ENCODE results near the gene CAMKK2. TPM values are rescaled to one million over a fixed set of nuclear protein-coding genes. Genes with fewer than 3 reads are reported as not detected.

CAMKK2 gene
- total and polyA plus RNA-seq, 2 of the 13 experiments (the other 11 are each of a cell fraction or from before 2014, with no cell fraction given) = 18.8 to 20.0 TPM

DNA sequence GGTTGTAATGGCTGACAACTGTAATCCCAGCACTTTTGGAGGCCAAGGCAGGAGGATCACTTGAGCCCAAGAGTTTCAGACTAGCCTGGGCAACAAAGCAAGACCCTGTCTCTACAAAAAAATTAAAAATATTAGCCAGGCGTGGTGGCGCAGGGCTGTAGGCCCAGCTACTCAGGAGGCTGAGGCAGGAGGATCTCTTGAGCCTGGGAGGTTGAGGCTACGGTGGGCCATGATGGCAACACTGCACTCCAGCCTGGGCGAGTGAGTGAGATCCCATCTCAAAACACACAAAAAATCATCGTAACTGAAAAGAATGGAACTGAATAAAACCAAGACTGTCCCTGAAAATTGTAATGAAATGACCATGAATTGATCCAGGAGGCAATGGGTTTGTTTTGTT is 6.1 kb downstream of the CAMKK2 start (continued):
- TF ChIP-seq, protein P1, sequence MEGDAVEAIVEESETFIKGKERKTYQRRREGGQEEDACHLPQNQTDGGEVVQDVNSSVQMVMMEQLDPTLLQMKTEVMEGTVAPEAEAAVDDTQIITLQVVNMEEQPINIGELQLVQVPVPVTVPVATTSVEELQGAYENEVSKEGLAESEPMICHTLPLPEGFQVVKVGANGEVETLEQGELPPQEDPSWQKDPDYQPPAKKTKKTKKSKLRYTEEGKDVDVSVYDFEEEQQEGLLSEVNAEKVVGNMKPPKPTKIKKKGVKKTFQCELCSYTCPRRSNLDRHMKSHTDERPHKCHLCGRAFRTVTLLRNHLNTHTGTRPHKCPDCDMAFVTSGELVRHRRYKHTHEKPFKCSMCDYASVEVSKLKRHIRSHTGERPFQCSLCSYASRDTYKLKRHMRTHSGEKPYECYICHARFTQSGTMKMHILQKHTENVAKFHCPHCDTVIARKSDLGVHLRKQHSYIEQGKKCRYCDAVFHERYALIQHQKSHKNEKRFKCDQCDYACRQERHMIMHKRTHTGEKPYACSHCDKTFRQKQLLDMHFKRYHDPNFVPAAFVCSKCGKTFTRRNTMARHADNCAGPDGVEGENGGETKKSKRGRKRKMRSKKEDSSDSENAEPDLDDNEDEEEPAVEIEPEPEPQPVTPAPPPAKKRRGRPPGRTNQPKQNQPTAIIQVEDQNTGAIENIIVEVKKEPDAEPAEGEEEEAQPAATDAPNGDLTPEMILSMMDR (CRISPR knock-in tag; IDR thresholded peaks at IDR 0.05) = no peak

DNA sequence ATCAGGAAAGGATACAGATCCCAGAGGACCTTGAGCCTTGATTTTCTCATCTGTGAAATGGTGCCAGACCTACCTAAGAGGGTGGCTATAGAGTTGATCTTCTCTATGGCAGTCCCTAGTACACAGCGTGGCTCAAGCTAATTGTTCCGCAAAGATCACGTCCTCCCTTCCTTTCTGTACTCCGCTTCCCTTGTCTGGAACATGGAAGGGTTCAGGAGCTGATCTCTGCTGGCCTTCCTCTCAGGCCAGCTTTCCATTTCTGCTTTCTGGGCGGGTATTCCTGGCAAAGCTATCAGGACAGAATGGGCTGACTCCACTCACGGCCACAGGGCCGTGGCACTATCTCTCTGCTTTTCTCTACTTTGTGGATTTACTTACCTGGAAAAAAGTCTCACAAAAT is 6.5 kb downstream of the CAMKK2 start:
- WGBS (ENCODE audit: low lambda C conversion rate) = 96% methylated on average over 7 of the region's 7 CpGs
- TF ChIP-seq ZNF703 (CRISPR knock-in tag; IDR thresholded peaks at IDR 0.05; ENCODE audit: borderline replicate concordance) = no peak
- no peak for TF ChIP-seq SMAD9 (CRISPR knock-in tag; IDR thresholded peaks at IDR 0.05)
- TF ChIP-seq, protein P2, sequence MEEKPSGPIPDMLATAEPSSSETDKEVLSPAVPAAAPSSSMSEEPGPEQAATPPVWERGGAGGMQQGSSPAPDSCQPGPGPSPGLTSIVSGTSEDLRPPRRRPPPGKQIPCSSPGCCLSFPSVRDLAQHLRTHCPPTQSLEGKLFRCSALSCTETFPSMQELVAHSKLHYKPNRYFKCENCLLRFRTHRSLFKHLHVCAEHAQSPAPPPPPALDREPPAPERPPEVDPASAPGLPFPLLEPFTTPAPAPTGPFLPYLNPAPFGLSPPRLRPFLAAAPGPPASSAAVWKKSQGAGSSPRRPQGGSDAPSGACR (CRISPR knock-in tag; IDR thresholded peaks at IDR 0.05) = no peak
- TF ChIP-seq SRY (CRISPR knock-in tag; IDR thresholded peaks at IDR 0.05) = no peak
- TF ChIP-seq ZNF121 (CRISPR knock-in tag; IDR thresholded peaks at IDR 0.05) = no peak
- peak; percentile 61 for TF ChIP-seq ZNF629 (CRISPR knock-in tag; conservative IDR thresholded peaks at IDR 0.05)
- no peak for TF ChIP-seq ZNF83 (CRISPR knock-in tag; IDR thresholded peaks at IDR 0.05; ENCODE audit: borderline replicate concordance)
- TF ChIP-seq RXRA (CRISPR knock-in tag; IDR thresholded peaks at IDR 0.05) = no peak
- TF ChIP-seq, protein P3, sequence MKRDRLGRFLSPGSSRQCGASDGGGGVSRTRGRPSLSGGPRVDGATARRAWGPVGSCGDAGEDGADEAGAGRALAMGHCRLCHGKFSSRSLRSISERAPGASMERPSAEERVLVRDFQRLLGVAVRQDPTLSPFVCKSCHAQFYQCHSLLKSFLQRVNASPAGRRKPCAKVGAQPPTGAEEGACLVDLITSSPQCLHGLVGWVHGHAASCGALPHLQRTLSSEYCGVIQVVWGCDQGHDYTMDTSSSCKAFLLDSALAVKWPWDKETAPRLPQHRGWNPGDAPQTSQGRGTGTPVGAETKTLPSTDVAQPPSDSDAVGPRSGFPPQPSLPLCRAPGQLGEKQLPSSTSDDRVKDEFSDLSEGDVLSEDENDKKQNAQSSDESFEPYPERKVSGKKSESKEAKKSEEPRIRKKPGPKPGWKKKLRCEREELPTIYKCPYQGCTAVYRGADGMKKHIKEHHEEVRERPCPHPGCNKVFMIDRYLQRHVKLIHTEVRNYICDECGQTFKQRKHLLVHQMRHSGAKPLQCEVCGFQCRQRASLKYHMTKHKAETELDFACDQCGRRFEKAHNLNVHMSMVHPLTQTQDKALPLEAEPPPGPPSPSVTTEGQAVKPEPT (CRISPR knock-in tag; IDR thresholded peaks at IDR 0.05; ENCODE audit: low read depth) = no peak
- no peak overlapping the region for H3K27ac ChIP-seq (ENCODE audit: extremely low read length, insufficient read depth, low read length)
- H3K4me1 ChIP-seq (ENCODE audit: insufficient read depth, low read length) = peaks cover 14% of the 10 kb centered on the region
- H3K9ac ChIP-seq (ENCODE audit: insufficient read depth, low read depth, low read length) = no peak overlapping the region
- H3K4me2 ChIP-seq (ENCODE audit: low read depth, low read length) = no peak overlapping the region
- H3K4me3 ChIP-seq (replicated peaks in 1 of 3; ENCODE audit: insufficient read depth in 1 of 3, low read depth in 2 of 3, low read length in 3 of 3) = no peak overlapping the region
- DNase-seq (ENCODE audit: low spot score) (no peak), ATAC-seq (no peak), FAIRE-seq (no peak)
- in situ Hi-C loops (cut with HindIII; ENCODE audit: extremely low pct_ligation_motif_present, low pct_unique_long_range_greater_than_20kb) = no loop called here
- intact Hi-C loops (cut with micrococcal nuclease; ENCODE audit: unreplicated experiment) = no loop called here
- peaks cover under 1% of the 10 kb centered on the region; the same call in 1 of the 2 replicates for H4K20me1 ChIP-seq (ENCODE audit: insufficient read depth, low read length)
- peaks cover 1 to 16% of the 10 kb centered on the region in 2 experiments; a peak in 1 of 5 replicates for H3K36me3 ChIP-seq (replicated peaks in 1 of 2; ENCODE audit: control insufficient read depth in 1 of 2, insufficient read depth in 2 of 2, low read length in 2 of 2)
- H3K9me3 ChIP-seq (ENCODE audit: low read length) = no peaks in the 10 kb centered on the region
- H3K27me3 ChIP-seq (ENCODE audit: control insufficient read depth in 1 of 2, insufficient read depth in 2 of 2, low read length in 2 of 2) = no peaks in the 10 kb centered on the region
- H2AFZ ChIP-seq (ENCODE audit: low read length) = no peak overlapping the region
- POLR2A ChIA-PET = no interaction called here
- CTCF ChIA-PET (ENCODE audit: low intra/inter-chr PET ratio, low total read pairs) = no interaction called here
- no TSS peak for BruUV-seq (replicated peaks)
- peaks cover 8% of the 10 kb centered on the region for H3K79me2 ChIP-seq (ENCODE audit: insufficient read depth, low read length)
